ENCODE data around the gene CDC73. TPM values are rescaled to one million over a fixed set of nuclear protein-coding genes. Genes with fewer than 3 reads are reported as not detected.
"Not testable (repeated sequence)": the region's sequence is repeated elsewhere in the genome, so short reads cannot be mapped to it uniquely, and the experiment has no call there.

CDC73 gene
- total and polyA plus RNA-seq, 2 experiments from 2014 or later: 32.4 to 33.9 TPM

DNA sequence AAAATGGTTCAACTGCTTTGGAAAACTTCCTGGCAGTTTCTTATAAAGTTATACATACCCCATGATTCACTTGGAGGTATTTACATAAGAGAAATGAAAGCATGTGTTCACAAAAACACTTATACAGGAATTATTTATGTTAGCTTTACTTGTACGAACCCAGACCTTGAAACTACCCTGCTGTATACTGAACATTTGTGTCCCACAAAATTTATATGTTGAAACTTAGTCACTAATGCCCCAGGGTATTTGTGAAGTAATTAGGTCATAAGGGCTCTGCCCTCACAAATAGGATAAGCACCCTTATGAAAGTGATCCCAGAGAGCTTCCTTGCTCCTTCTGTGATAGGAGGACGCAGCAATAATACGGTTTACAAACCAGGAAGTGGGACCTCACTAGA lies 107.3 kb downstream of the CDC73 start:
- DNase-seq (ENCODE audit: low spot score): no peak
- Histone ChIP-seq H4K20me1 (ENCODE audit: insufficient read depth, poor library complexity, severe bottlenecking) (no peaks in the 10 kb centered on the region), H2AFZ (no peak overlapping the region), H3K4me3 (no peak overlapping the region), H3K36me3 (replicated peaks; ENCODE audit: insufficient read depth, low read depth) (no peaks in the 10 kb centered on the region), H3K27me3 (no peaks in the 10 kb centered on the region), H3K9me3 (ENCODE audit: low read depth) (no peaks in the 10 kb centered on the region), H3K4me2 (no peak overlapping the region), H3K27ac (peak overlapping the region; percentile 22), H3K9me2 (replicated peaks; ENCODE audit: insufficient read depth) (no peaks in the 10 kb centered on the region), H3K4me1 (ENCODE audit: insufficient read depth) (no peaks in the 10 kb centered on the region), H3K79me2 (peaks cover 6% of the 10 kb centered on the region)
- TF ChIP-seq EZH2phosphoT487 (IDR thresholded peaks at IDR 0.05; ENCODE audit: low read depth, severe bottlenecking, unreplicated experiment): no peak
- no peak for TF ChIP-seq EZH2 (IDR thresholded peaks at IDR 0.05; ENCODE audit: borderline replicate concordance)
- WGBS (ENCODE audit: low lambda C conversion rate, missing lambda C conversion rate): 78% methylated on average over 3 of the region's 3 CpGs

DNA sequence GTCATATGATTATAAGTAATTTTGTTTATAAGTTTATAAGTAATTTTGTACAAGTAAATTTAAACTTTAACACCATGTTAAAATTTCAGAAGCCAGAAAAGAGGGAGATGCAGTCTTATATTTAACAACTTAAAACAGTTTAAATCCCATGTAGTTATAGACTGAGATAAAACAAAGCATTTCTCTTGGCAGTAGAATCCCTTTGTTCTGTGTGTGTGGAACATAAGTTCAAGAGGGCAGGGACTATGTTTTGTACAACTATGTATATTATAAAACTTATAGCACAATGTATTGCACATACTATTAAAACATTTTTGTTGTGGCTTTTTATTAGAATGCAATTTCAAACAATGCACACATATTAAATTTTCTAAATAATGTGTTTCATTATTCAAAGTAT lies 109.3 kb downstream of the CDC73 start:
- H3K27me3 ChIP-seq; H4K20me1 ChIP-seq (ENCODE audit: insufficient read depth, poor library complexity, severe bottlenecking); H3K9me2 ChIP-seq (replicated peaks; ENCODE audit: insufficient read depth); H3K4me3 ChIP-seq; H3K9me3 ChIP-seq (ENCODE audit: low read depth); H2AFZ ChIP-seq; DNase-seq (ENCODE audit: low spot score); H3K79me2 ChIP-seq; H3K36me3 ChIP-seq (replicated peaks; ENCODE audit: insufficient read depth, low read depth); H3K27ac ChIP-seq; H3K4me1 ChIP-seq (ENCODE audit: insufficient read depth); H3K4me2 ChIP-seq: not testable (repeated sequence)

DNA sequence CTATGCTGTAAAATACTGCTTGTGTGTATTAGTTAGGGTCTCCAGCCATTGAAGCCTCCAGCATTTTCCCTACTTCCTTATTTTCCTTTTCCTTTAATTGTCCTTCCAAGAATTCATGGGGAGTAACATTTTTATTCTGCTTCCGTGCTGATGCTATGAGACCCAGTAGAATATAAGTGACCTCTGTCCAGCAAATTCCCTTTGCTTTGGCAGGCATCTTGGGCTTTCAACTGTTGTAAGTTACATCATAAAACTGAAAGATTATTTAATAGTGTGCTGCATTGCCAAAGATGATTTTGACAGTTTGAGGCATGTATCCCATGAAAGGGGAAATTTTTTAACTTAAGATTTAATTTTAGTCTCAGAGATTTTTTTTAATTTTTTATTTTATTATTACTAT lies 112.7 kb downstream of the CDC73 start:
- Histone ChIP-seq H3K79me2 (no peaks in the 10 kb centered on the region), H3K4me2 (no peak overlapping the region), H3K4me3 (no peak overlapping the region), H3K36me3 (replicated peaks; ENCODE audit: insufficient read depth, low read depth) (no peaks in the 10 kb centered on the region), H2AFZ (no peak overlapping the region), H3K4me1 (ENCODE audit: insufficient read depth) (no peaks in the 10 kb centered on the region), H3K9me3 (ENCODE audit: low read depth) (no peaks in the 10 kb centered on the region), H3K9me2 (replicated peaks; ENCODE audit: insufficient read depth) (no peaks in the 10 kb centered on the region), H3K27ac (no peak overlapping the region), H4K20me1 (ENCODE audit: insufficient read depth, poor library complexity, severe bottlenecking) (no peaks in the 10 kb centered on the region), H3K27me3 (no peaks in the 10 kb centered on the region)
- DNase-seq (ENCODE audit: low spot score): no peak
- TF ChIP-seq EZH2phosphoT487 (IDR thresholded peaks at IDR 0.05; ENCODE audit: low read depth, severe bottlenecking, unreplicated experiment) (no peak), EZH2 (IDR thresholded peaks at IDR 0.05; ENCODE audit: borderline replicate concordance) (no peak)
- TF ChIP-seq, protein P1, sequence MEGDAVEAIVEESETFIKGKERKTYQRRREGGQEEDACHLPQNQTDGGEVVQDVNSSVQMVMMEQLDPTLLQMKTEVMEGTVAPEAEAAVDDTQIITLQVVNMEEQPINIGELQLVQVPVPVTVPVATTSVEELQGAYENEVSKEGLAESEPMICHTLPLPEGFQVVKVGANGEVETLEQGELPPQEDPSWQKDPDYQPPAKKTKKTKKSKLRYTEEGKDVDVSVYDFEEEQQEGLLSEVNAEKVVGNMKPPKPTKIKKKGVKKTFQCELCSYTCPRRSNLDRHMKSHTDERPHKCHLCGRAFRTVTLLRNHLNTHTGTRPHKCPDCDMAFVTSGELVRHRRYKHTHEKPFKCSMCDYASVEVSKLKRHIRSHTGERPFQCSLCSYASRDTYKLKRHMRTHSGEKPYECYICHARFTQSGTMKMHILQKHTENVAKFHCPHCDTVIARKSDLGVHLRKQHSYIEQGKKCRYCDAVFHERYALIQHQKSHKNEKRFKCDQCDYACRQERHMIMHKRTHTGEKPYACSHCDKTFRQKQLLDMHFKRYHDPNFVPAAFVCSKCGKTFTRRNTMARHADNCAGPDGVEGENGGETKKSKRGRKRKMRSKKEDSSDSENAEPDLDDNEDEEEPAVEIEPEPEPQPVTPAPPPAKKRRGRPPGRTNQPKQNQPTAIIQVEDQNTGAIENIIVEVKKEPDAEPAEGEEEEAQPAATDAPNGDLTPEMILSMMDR (IDR thresholded peaks at IDR 0.05; ENCODE audit: poor library complexity): no peak
- WGBS (ENCODE audit: low lambda C conversion rate, missing lambda C conversion rate): 100% methylated on average over 1 of the region's 1 CpG

DNA sequence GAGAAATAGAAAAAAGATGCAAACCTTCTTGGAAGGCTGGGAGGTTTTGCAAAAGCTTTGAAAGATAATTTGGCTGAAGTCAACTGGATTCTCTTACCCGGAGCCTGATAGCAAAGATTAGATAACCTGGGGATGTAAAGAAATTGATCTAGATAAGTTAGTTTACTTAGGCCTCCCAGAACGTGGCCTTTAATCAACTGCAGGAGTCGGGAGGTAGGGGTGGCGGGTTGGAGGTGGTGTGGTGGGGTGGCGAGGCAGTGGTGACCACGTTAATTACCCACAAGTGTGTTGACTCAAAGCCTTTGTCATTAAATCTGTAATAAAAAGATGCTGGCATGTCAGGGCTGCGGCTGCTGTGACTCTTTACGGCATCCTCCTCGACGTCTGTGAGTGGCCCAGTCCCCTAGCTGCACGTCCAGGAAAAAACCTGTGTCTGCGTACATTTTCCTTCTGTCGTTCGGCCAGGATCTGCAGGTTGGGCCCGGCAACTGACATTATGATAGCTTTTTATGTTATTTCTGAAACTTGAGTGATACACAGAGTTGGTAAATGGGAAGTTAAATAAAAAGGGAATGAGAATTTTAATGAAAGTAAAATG lies 115.6 kb downstream of the CDC73 start:
- Histone ChIP-seq H3K4me3 (no peak overlapping the region), H3K9me3 (ENCODE audit: low read depth) (no peaks in the 10 kb centered on the region), H3K27ac (no peak overlapping the region), H3K36me3 (replicated peaks; ENCODE audit: insufficient read depth, low read depth) (no peaks in the 10 kb centered on the region), H3K4me2 (no peak overlapping the region), H4K20me1 (ENCODE audit: insufficient read depth, poor library complexity, severe bottlenecking) (no peaks in the 10 kb centered on the region), H3K27me3 (no peaks in the 10 kb centered on the region), H2AFZ (no peak overlapping the region), H3K79me2 (no peaks in the 10 kb centered on the region), H3K9me2 (replicated peaks; ENCODE audit: insufficient read depth) (no peaks in the 10 kb centered on the region), H3K4me1 (ENCODE audit: insufficient read depth) (no peaks in the 10 kb centered on the region)
- DNase-seq (ENCODE audit: low spot score): no peak
- 63% methylated on average over 15 of the region's 15 CpGs for WGBS (ENCODE audit: low lambda C conversion rate, missing lambda C conversion rate)
- TF ChIP-seq EZH2phosphoT487 (IDR thresholded peaks at IDR 0.05; ENCODE audit: low read depth, severe bottlenecking, unreplicated experiment): no peak
- TF ChIP-seq, protein P1 (IDR thresholded peaks at IDR 0.05; ENCODE audit: poor library complexity): no peak
- no peak for TF ChIP-seq EZH2 (IDR thresholded peaks at IDR 0.05; ENCODE audit: borderline replicate concordance)

Measured in hepatocyte (in vitro differentiated cells).